Mammary epithelial cell (primary cell): ENCODE data around the gene GSTK1.

Experiments used
- EZH2 ChIP-seq: IDR thresholded peaks from 2 replicates; pipeline ENCODE4 v1.6.1; 2012; ENCODE audit warnings: low read length, inconsistent platforms, borderline replicate concordance
- TF ChIP-seq, protein P1 (sequence below), 2 donors: IDR thresholded peaks in 1 of 2; conservative IDR thresholded peaks in 1 of 2; 2 replicates each; pipeline ENCODE4 v1.5.1; 2011 to 2012; ENCODE audit warnings: inconsistent platforms in 2 of 2, low read length in 2 of 2, mild to moderate bottlenecking in 2 of 2, control low read depth in 1 of 2, low read depth in 1 of 2; ENCODE audit not compliant: insufficient read depth in 1 of 2; ENCODE audit errors: extremely low read depth in 1 of 2

DNA sequence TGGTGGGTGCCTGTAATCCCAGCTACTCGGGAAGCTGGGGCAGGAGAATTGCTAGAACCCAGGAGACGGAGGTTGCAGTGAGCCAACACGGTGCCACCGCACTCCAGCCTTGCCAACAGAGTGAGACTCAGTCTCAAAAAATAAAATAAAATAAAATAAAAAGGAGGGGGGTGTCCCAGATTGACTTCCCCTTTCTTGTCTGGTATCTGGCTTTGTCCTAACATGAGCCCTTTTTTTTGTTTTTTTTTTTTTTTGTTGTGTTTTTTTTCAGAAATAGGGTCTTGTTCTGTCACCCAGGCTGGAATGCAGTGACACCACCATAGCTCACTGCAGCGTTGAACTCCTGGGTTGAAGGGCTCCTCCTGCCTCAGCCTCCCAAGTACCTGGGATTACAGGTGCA lies 29.6 kb downstream of the GSTK1 start:
- TF ChIP-seq, protein P1, sequence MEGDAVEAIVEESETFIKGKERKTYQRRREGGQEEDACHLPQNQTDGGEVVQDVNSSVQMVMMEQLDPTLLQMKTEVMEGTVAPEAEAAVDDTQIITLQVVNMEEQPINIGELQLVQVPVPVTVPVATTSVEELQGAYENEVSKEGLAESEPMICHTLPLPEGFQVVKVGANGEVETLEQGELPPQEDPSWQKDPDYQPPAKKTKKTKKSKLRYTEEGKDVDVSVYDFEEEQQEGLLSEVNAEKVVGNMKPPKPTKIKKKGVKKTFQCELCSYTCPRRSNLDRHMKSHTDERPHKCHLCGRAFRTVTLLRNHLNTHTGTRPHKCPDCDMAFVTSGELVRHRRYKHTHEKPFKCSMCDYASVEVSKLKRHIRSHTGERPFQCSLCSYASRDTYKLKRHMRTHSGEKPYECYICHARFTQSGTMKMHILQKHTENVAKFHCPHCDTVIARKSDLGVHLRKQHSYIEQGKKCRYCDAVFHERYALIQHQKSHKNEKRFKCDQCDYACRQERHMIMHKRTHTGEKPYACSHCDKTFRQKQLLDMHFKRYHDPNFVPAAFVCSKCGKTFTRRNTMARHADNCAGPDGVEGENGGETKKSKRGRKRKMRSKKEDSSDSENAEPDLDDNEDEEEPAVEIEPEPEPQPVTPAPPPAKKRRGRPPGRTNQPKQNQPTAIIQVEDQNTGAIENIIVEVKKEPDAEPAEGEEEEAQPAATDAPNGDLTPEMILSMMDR (conservative IDR thresholded peaks at IDR 0.05 in 1 of 2, IDR thresholded peaks at IDR 0.05 in 1 of 2; ENCODE audit: extremely low read depth in 1 of 2, insufficient read depth in 1 of 2, low read depth in 1 of 2, low read length in 2 of 2) = no peak
- TF ChIP-seq EZH2 = no peak
